GM23248 (cell line): ENCODE data around the gene ZNF382. TPM values are rescaled to one million over a fixed set of nuclear protein-coding genes. Genes with fewer than 3 reads are reported as not detected.

Experiments used
- DNase-seq: peaks from one replicate; pipeline ENCODE4 v3.0.0-alpha.2; 2015
- H2AFZ ChIP-seq: fragments of 200-600 bp; sonication (generic); 2 replicates; pipeline ENCODE4 v1.6.1; 2016; ENCODE audit warnings: antibody characterized with exemption
- H3F3A ChIP-seq: fragments of 200-600 bp; sonication (generic); 2 replicates; pipeline ENCODE4 v1.6.1; 2016; ENCODE audit warnings: mild to moderate bottlenecking, antibody characterized with exemption, mixed run types; ENCODE audit not compliant: insufficient read depth
- H3K27ac ChIP-seq: fragments of 200-600 bp; sonication (generic); 2 replicates; pipeline ENCODE4 v1.5.1; 2016; ENCODE audit warnings: mild to moderate bottlenecking
- H3K27me3 ChIP-seq: fragments of 200-600 bp; sonication (generic); replicated peaks from 2 replicates; pipeline ENCODE4 v1.6.1; 2016; ENCODE audit warnings: mild to moderate bottlenecking; ENCODE audit not compliant: insufficient read depth
- H3K36me3 ChIP-seq: fragments of 200-600 bp; sonication (generic); 2 replicates; pipeline ENCODE4 v1.6.1; 2016; ENCODE audit warnings: low read depth, mild to moderate bottlenecking
- H3K4me1 ChIP-seq: fragments of 200-600 bp; sonication (generic); 2 replicates; pipeline ENCODE4 v1.6.1; 2016; ENCODE audit warnings: mild to moderate bottlenecking; ENCODE audit not compliant: insufficient read depth
- H3K4me2 ChIP-seq: fragments of 200-600 bp; sonication (generic); one replicate; pipeline ENCODE4 v1.6.1; 2016; ENCODE audit warnings: mild to moderate bottlenecking; ENCODE audit not compliant: unreplicated experiment
- H3K4me3 ChIP-seq: fragments of 200-600 bp; sonication (generic); 2 replicates; pipeline ENCODE4 v1.5.1; 2016; ENCODE audit warnings: mild to moderate bottlenecking
- H3K79me2 ChIP-seq: fragments of 200-600 bp; sonication (generic); 2 replicates; pipeline ENCODE4 v1.6.1; 2016; ENCODE audit warnings: mild to moderate bottlenecking; ENCODE audit not compliant: insufficient read depth
- H3K9ac ChIP-seq: fragments of 200-600 bp; sonication (generic); 2 replicates; pipeline ENCODE4 v1.6.1; 2016; ENCODE audit warnings: mild to moderate bottlenecking
- H3K9me2 ChIP-seq: fragments of 200-600 bp; sonication (generic); 2 replicates; pipeline ENCODE4 v1.6.1; 2016; ENCODE audit warnings: mixed run types, mild to moderate bottlenecking, moderate library complexity; ENCODE audit not compliant: insufficient read depth
- H3K9me3 ChIP-seq: fragments of 200-600 bp; sonication (generic); one replicate; pipeline ENCODE4 v1.6.1; 2017; ENCODE audit warnings: low read depth
- H4K20me1 ChIP-seq: fragments of 200-600 bp; sonication (generic); 2 replicates; pipeline ENCODE4 v1.6.0; 2016; ENCODE audit not compliant: insufficient read depth
- EZH2 ChIP-seq: fragments of 200-600 bp; sonication (generic); IDR thresholded peaks from 2 replicates; pipeline ENCODE4 v1.6.1; 2018; ENCODE audit warnings: antibody characterized with exemption, mild to moderate bottlenecking; ENCODE audit not compliant: insufficient read depth, poor library complexity, severe bottlenecking
- EZH2phosphoT487 ChIP-seq: fragments of 200-600 bp; sonication (generic); IDR thresholded peaks from 2 replicates; pipeline ENCODE4 v1.6.1; 2018; ENCODE audit warnings: antibody characterized with exemption, moderate library complexity, mild to moderate bottlenecking, low read depth; ENCODE audit not compliant: insufficient read depth
- whole genome bisulfite sequencing, 2 experiments: methylation state at CpG; one replicate each; pipeline ENCODE4 v1.1.6; 2015 to 2017; ENCODE audit warnings: low lambda C conversion rate in 2 of 2, low coverage in 1 of 2; ENCODE audit errors: missing lambda C conversion rate in 2 of 2; 5-methylcytosine and 5-hydroxymethylcytosine counted together
- in situ Hi-C: fragments of 300-500 bp; cut with MboI; formaldehyde crosslinking; loops from 2 replicates; pipeline ENCODE4 v1.15.0; 2020
- polyA plus RNA-seq: library from polyadenylated mRNA; unstranded; fragments of >200 nt; fragmentation: Nextera tagmentation; extraction: Ambion mirVana; gene quantifications from 2 replicates; pipeline ENCODE4 v1.2.1, GENCODE V29; 2016
- total RNA-seq: library from RNA; depleted of rRNA; stranded (reverse); fragments of >200 nt; shearing (Covaris generic); gene quantifications from 2 replicates; pipeline ENCODE4 v1.2.3, GENCODE V29; 2014; rRNA removed

The ZNF382 gene
- total RNA-seq (7.1 and 11.1 TPM in 2 replicates), polyA plus RNA-seq (4.8 and 5.3 TPM in 2 replicates)

DNA sequence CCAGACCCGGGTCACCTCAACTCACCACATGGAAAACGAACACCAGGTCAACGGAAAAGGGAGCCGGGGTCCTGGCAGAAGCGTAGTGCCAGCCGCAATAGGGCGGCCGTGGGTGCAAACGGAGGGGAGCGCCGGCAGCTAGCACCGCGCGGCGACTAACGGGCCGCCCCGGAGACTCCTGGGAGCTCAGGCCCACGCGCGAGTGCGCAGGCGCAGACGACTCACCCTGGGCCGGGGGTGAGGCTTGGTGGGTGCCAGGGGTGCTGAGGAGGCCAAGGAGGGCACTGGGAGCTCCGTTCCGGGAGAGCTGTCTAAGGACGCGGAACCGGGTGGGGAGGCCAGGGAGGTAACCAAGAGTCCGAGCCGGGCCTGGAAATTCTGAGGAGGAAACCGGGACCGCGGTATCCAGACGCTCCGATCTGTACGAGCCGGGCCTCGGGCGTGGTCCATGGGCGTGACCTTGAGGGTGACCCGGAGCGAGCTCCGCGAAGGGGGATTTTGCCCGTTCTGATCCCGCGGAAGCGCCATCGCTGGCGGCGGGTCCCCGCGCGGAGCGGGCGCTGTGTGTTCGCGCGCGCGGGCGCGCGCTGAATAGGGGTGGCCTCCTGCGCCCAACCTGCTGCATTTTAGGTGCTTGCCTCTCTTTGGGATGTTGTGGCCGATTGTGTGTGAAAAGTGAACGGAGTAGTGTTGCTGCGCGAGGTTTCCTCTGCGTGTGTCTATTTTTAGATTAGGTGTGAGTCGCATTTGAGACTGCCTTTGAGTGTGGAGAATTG is at the start of gene ZNF382:
ZNF382 (plus strand) TSS at position 213 of the 776 bp plus-strand sequence. CDS start 4,602 bp downstream, outside the sequence.
- Histone ChIP-seq H3K79me2 (peaks cover 32% of the 10 kb centered on the region), H3K27me3 (no peaks in the 10 kb centered on the region), H3K4me2 (peak within 1 kb of the TSS; percentile 90), H2AFZ (peak within 1 kb of the TSS; percentile 96), H3K9me2 (no peaks in the 10 kb centered on the region), H3K36me3 (no peaks in the 10 kb centered on the region), H3K27ac (peak within 1 kb of the TSS; percentile 61), H3K4me3 (peak within 1 kb of the TSS; percentile 97), H4K20me1 (no peaks in the 10 kb centered on the region), H3K4me1 (0 out of 2 replicates have a peak, but pooled peaks cover 4% of the 10 kb centered on the region), H3K9me3 (no peaks in the 10 kb centered on the region), H3F3A (no peaks in the 10 kb centered on the region; the same call in 1 of the 2 replicates), H3K9ac (peak within 1 kb of the TSS; percentile 86)
- 1 to 3% methylated on average over 59 to 67 of the region's 73 CpGs for WGBS, 2 experiments
- TF ChIP-seq EZH2phosphoT487: no peak
- TF ChIP-seq EZH2: no peak
- DNase-seq: peak; percentile 85
- in situ Hi-C loops: no loop called here

DNA sequence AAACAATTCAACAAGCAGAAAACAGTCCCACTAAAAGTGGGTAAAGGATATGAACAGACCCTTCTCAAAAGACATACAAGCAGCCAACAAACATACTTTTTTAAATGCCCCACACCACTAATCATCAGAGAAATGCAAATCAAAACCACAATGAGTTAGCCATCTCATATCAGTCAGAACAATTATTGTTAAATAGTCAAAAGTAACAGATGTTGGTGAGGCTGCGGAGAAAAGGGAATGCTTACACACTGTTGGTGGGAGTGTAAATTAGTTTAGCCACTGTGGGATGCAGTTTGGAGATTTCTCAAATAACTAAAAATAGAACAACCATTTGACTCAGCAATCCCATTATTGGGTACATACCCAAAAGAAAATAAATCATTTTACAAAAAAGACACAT is 40.7 kb upstream of the ZNF382 start:
- Histone ChIP-seq H3K9me2 (no peaks in the 10 kb centered on the region), H3F3A (no peaks in the 10 kb centered on the region), H3K4me1 (no peaks in the 10 kb centered on the region), H3K27me3 (no peaks in the 10 kb centered on the region), H3K9me3 (no peaks in the 10 kb centered on the region), H3K36me3 (peaks cover 29% of the 10 kb centered on the region; the same call in 1 of the 2 replicates), H3K27ac (no peak overlapping the region), H2AFZ (no peak overlapping the region), H3K4me3 (no peak overlapping the region), H3K9ac (no peak overlapping the region), H3K4me2 (no peak overlapping the region), H3K79me2 (peaks cover 100% of the 10 kb centered on the region), H4K20me1 (no peaks in the 10 kb centered on the region)
- DNase-seq: no peak
- in situ Hi-C loops: no loop called here
- WGBS, 2 experiments: 97 to 100% methylated on average over 1 of the region's 1 CpG
- TF ChIP-seq EZH2phosphoT487: no peak
- no peak for TF ChIP-seq EZH2

DNA sequence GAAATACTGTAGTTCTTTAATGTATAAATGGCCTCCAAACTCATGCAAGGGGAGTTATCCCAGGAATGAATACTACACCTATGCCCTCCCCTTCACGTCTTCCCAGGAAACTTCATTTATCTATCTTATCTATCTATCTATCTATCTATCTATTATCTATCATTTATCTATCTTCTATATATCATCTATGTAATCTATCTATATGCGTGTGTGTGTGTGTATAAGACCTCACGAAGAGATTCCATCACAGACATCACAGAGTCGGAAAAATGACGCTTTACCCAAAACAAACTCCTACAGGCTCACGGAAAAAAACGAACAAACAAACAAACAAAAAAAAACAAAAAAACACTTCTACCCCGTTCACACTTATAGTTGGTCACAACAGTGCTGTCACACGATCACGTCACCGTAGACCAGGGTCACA is 32.5 kb upstream of the ZNF382 start:
- no peak for DNase-seq
- H3K9me2 ChIP-seq: no peaks in the 10 kb centered on the region
- peaks cover 100% of the 10 kb centered on the region for H3K79me2 ChIP-seq
- H3K36me3 ChIP-seq: peaks cover 8% of the 10 kb centered on the region
- no peaks in the 10 kb centered on the region for H4K20me1 ChIP-seq
- peaks cover 6% of the 10 kb centered on the region; the same call in 1 of the 2 replicates for H3K4me1 ChIP-seq
- H3K27me3 ChIP-seq: no peaks in the 10 kb centered on the region
- WGBS, 2 experiments: 2% methylated on average over 11 of the region's 11 CpGs
- H3F3A ChIP-seq: no peaks in the 10 kb centered on the region
- H3K27ac ChIP-seq: peak overlapping the region; percentile 80
- H3K4me2 ChIP-seq: peak overlapping the region; percentile 83
- no peaks in the 10 kb centered on the region for H3K9me3 ChIP-seq
- peak overlapping the region; percentile 94 for H3K9ac ChIP-seq
- no peak for TF ChIP-seq EZH2phosphoT487
- peak overlapping the region; percentile 94 for H3K4me3 ChIP-seq
- in situ Hi-C loops: no loop called here
- peak overlapping the region; percentile 92 for H2AFZ ChIP-seq

DNA sequence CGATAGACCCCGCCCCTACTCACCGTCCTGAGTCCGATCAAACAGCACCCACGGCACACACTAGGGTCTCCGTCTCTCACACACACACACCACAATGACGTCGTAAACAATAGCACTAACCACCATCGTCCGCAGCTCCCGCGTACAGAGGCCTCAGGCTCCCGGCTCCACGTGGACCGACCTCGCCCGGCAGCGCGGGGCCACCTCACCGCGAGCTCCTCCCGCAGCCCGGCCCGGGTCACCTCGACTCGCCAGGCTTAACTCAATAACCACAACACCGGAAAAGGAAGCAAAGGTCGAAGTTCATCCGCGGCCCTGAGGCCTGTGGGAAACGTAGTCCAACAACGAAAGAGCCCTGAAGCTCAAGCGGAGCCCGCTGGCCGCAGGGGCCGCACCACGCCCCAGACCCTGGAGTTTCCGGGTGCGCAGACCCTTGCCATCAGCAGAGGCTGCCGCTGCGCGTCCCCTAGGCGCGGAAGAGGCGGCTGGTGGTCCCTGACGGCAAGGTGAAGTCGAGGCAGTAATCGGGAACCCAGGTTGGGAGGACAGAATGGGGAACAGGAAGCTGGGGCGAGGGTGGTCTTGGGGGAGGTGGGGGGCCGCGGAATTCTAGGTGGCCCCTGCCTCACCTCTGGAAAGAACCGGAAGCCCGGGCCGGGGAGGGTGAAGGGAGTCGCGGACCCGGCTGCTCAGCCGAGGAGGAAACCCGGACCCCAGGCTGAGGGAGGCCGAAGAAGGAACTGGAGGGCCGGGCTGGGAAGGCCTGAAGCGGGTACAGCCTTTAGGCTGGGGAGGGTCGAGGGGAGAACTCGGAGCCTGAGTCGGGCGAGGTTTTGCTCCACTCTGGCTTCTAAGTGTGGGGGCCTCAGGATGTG is 31.9 kb upstream of the ZNF382 start, which contains the start of gene ZNF529:
ZNF529 (minus strand) TSS at position 273 of the 875 bp plus-strand sequence. CDS start 946 bp downstream, outside the sequence.
- H2AFZ ChIP-seq: peak within 1 kb of the TSS; percentile 92
- H3K27me3 ChIP-seq: no peaks in the 10 kb centered on the region
- peak within 1 kb of the TSS; percentile 83 for H3K4me2 ChIP-seq
- TF ChIP-seq EZH2 (no peak), EZH2phosphoT487 (no peak)
- H4K20me1 ChIP-seq: no peaks in the 10 kb centered on the region
- WGBS, 2 experiments: 1% methylated on average over 55 to 65 of the region's 66 CpGs
- H3K9me3 ChIP-seq: no peaks in the 10 kb centered on the region
- H3K79me2 ChIP-seq: peaks cover 95% of the 10 kb centered on the region
- peaks cover 12% of the 10 kb centered on the region for H3K36me3 ChIP-seq
- peak within 1 kb of the TSS; percentile 80 for H3K27ac ChIP-seq
- peak within 1 kb of the TSS; percentile 94 for H3K9ac ChIP-seq
- no peaks in the 10 kb centered on the region for H3K9me2 ChIP-seq
- in situ Hi-C loops: no loop called here
- H3K4me3 ChIP-seq: peak within 1 kb of the TSS; percentile 94
- peak; percentile 94 for DNase-seq
- H3F3A ChIP-seq: no peaks in the 10 kb centered on the region
- peaks cover 6% of the 10 kb centered on the region; the same call in 1 of the 2 replicates for H3K4me1 ChIP-seq
